WERI-Rb-1 (cell line): Measurements from ENCODE around the gene UGT1A8.
"Not testable (repeated sequence)": the region's sequence is repeated elsewhere in the genome, so short reads cannot be mapped to it uniquely, and the experiment has no call there.

Experiments used
- DNase-seq: peaks from one replicate; pipeline ENCODE4 v3.0.0-alpha.2; 2020
- H3K27ac ChIP-seq: fragments of 250-450 bp; sonication (Bioruptor Pico); 2 replicates; pipeline ENCODE4 v1.5.1; 2020; ENCODE audit warnings: mild to moderate bottlenecking, moderate library complexity
- H3K27me3 ChIP-seq: fragments of 250-450 bp; sonication (Bioruptor Pico); 2 replicates; pipeline ENCODE4 v1.5.1; 2021; ENCODE audit warnings: mild to moderate bottlenecking, low read depth, moderate library complexity; ENCODE audit not compliant: insufficient read depth, severe bottlenecking
- H3K36me3 ChIP-seq: fragments of 250-450 bp; sonication (Bioruptor Pico); 2 replicates; pipeline ENCODE4 v1.5.1; 2020; ENCODE audit warnings: mild to moderate bottlenecking, moderate library complexity
- H3K4me3 ChIP-seq: 2 replicates; pipeline ENCODE4 v1.5.1; 2011; ENCODE audit warnings: low read depth, mild to moderate bottlenecking, control low read depth, low read length
- H3K9me3 ChIP-seq: fragments of 250-450 bp; sonication (Bioruptor Pico); 2 replicates; pipeline ENCODE4 v1.5.1; 2021; ENCODE audit warnings: mild to moderate bottlenecking, moderate library complexity; ENCODE audit not compliant: severe bottlenecking
- CTCF ChIP-seq: IDR thresholded peaks from 2 replicates; pipeline ENCODE4 v1.5.1; 2011; ENCODE audit warnings: low read depth, mild to moderate bottlenecking, control low read depth, inconsistent platforms, low read length

UGT1A8 gene

GRCh38 chr2:233651430-233651829, 34.0 kb downstream of the UGT1A8 start:
- no peak for DNase-seq
- no peaks in the 10 kb centered on the region for H3K36me3 ChIP-seq
- no peaks in the 10 kb centered on the region for H3K27me3 ChIP-seq
- no peak for TF ChIP-seq CTCF
- H3K4me3 ChIP-seq, result no peak overlapping the region
- H3K27ac ChIP-seq, result no peak overlapping the region
- peaks cover 2% of the 10 kb centered on the region for H3K9me3 ChIP-seq

- H3K36me3 ChIP-seq, result no peaks in the 10 kb centered on the region
- TF ChIP-seq CTCF, result no peak
- H3K9me3 ChIP-seq, result no peaks in the 10 kb centered on the region
These were observed 37.1 kb downstream of the UGT1A8 start for GRCh38 chr2:233654501-233654900.

GRCh38 chr2:233655043-233655442, 37.6 kb downstream of the UGT1A8 start:
- Histone ChIP-seq H3K27ac (no peak overlapping the region), H3K36me3 (no peaks in the 10 kb centered on the region), H3K9me3 (no peaks in the 10 kb centered on the region), H3K4me3 (no peak overlapping the region), H3K27me3 (no peaks in the 10 kb centered on the region)
- TF ChIP-seq CTCF, result no peak
- no peak for DNase-seq

More at GRCh38 chr2:233654501-233654900, 37.1 kb downstream of the UGT1A8 start:
- Histone ChIP-seq H3K27ac (no peak overlapping the region), H3K27me3 (no peaks in the 10 kb centered on the region), H3K4me3 (no peak overlapping the region)
- DNase-seq, result no peak

DNA sequence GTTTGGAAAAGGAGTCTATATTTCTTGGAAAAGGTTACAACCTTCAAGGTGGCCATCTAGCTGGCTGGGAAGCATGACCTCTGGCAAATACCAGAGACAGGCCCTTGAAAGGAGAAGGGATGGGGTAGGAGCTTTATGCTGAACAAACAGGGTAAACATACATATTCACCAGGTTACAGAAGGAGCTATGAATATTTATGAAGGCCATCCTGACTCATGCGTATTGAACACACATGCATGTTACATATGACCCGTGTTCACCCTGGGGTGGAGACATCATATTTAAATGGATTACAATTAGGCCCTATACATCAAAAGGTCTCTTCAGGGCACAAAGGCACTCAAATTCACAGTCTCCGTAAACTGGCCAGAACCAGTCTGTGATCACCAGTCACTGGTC, 38.5 kb downstream of the UGT1A8 start:
- not testable (repeated sequence) for H3K27me3 ChIP-seq, H3K9me3 ChIP-seq, H3K4me3 ChIP-seq, H3K27ac ChIP-seq, H3K36me3 ChIP-seq, DNase-seq

DNA sequence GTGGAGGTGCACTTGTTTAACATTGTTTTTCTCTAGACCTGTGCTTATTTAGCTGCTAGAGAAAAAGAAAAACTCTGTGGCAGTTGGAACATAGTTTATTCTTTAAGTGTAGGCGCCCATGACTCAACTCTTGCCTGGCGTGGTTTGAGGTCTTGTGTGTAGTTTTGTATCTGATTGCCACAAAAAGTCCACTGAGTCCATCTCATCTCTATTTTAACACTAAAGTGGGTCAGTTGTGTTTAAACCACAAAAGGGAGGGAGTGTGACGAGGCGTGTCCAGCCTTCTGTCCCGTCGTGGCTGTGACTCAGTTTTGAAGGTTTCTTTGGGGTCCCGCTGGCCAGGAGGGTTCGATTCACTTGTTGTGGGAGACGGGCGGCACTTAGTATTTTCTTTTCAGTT, 39.0 kb downstream of the UGT1A8 start:
- Histone ChIP-seq H3K4me3 (no peak overlapping the region), H3K27ac (no peak overlapping the region), H3K36me3 (no peaks in the 10 kb centered on the region), H3K27me3 (no peaks in the 10 kb centered on the region), H3K9me3 (no peaks in the 10 kb centered on the region)
- DNase-seq, result no peak
- TF ChIP-seq CTCF, result no peak

- TF ChIP-seq CTCF, result no peak
- no peaks in the 10 kb centered on the region for H3K36me3 ChIP-seq
- no peak overlapping the region for H3K4me3 ChIP-seq
- no peak overlapping the region for H3K27ac ChIP-seq
- H3K9me3 ChIP-seq, result no peaks in the 10 kb centered on the region
- DNase-seq, result no peak
- no peaks in the 10 kb centered on the region for H3K27me3 ChIP-seq
These were observed 41.2 kb downstream of the UGT1A8 start for GRCh38 chr2:233658610-233659009.
